HG02840 (cell line): ENCODE measurements around the gene ARHGAP44.
A peak's percentile ranks its signal among the peaks of the same experiment; 100 is the strongest.

Experiments used
- ATAC-seq: cut with Tn5 transposase; IDR thresholded peaks from one replicate; pipeline ENCODE4 v1.9.1; 2021; ENCODE audit warnings: mild to moderate bottlenecking, moderate library complexity, moderate number of reproducible peaks; ENCODE audit not compliant: unreplicated experiment, low FRiP score

The ARHGAP44 gene

GRCh38 chr17:12789481-12790248 is at the start of gene ARHGAP44:
Gene ARHGAP44, plus strand, starts transcription at chr17:12789498. Its CDS starts 341 bp downstream, at chr17:12789839.
- peak; percentile 67 for ATAC-seq

GRCh38 chr17:12739500-12739899 is 49.8 kb upstream of the ARHGAP44 start:
- ATAC-seq: no peak

- no peak for ATAC-seq
Observed at GRCh38 chr17:12743046-12743445, 46.3 kb upstream of the ARHGAP44 start.

GRCh38 chr17:12744298-12744697 is 45.0 kb upstream of the ARHGAP44 start:
- no peak for ATAC-seq

GRCh38 chr17:12744786-12745185 is 44.5 kb upstream of the ARHGAP44 start:
- ATAC-seq: no peak

- ATAC-seq: no peak
Observed at GRCh38 chr17:12745486-12745885, 43.8 kb upstream of the ARHGAP44 start.

- ATAC-seq: no peak
Observed at GRCh38 chr17:12756786-12757185, 32.5 kb upstream of the ARHGAP44 start.

GRCh38 chr17:12759090-12759489 is 30.2 kb upstream of the ARHGAP44 start:
- ATAC-seq: no peak

- no peak for ATAC-seq
Observed at GRCh38 chr17:12765548-12765947, 23.8 kb upstream of the ARHGAP44 start.

- ATAC-seq: no peak
Observed at GRCh38 chr17:12768255-12768654, 21.0 kb upstream of the ARHGAP44 start.

GRCh38 chr17:12769981-12770380 is 19.3 kb upstream of the ARHGAP44 start:
- no peak for ATAC-seq

- ATAC-seq: no peak
Observed at GRCh38 chr17:12773153-12773552, 16.1 kb upstream of the ARHGAP44 start.

- peak; percentile 80 for ATAC-seq
Observed at GRCh38 chr17:12789075-12789480, 220 bp upstream of the ARHGAP44 start.

- ATAC-seq: no peak
Observed at GRCh38 chr17:12790249-12791106, 1.2 kb downstream of the ARHGAP44 start.

GRCh38 chr17:12794919-12795532 is 5.7 kb downstream of the ARHGAP44 start:
- no peak for ATAC-seq

- no peak for ATAC-seq
Observed at GRCh38 chr17:12800855-12801365, 11.6 kb downstream of the ARHGAP44 start.

GRCh38 chr17:12806630-12807029 is 17.3 kb downstream of the ARHGAP44 start:
- no peak for ATAC-seq

GRCh38 chr17:12808723-12809122 is 19.4 kb downstream of the ARHGAP44 start:
- no peak for ATAC-seq

GRCh38 chr17:12812877-12813276 is 23.6 kb downstream of the ARHGAP44 start:
- no peak for ATAC-seq

- no peak for ATAC-seq
Observed at GRCh38 chr17:12813664-12814063, 24.4 kb downstream of the ARHGAP44 start.

GRCh38 chr17:12814718-12815117 is 25.4 kb downstream of the ARHGAP44 start:
- no peak for ATAC-seq
